Measurements from ENCODE around the gene CPLANE2.
A peak's percentile ranks its signal among the peaks of the same experiment; 100 is the strongest.

Gene CPLANE2

DNA sequence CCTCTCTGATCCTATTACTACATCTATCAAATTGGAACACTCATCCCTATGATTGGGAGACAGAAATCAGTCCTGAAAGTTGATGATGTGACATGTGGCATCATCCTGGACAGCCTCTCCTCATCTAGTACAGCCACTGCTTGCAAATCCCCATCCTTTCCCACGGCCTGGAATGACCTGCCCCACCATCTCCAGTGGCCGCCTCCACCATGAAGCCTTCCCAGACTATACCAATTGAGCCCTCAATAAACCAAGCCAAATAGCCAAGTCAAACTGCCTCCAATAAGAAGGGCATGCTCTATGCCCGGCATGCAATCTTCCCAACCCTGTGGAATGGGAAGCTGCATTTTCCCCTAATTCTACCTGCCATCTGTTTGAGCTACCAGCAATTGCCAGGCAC, 24.0 kb downstream of the CPLANE2 start:
- Mint-ChIP-seq H3K36me3 (no peaks in the 10 kb centered on the region), H3K27ac (no peak overlapping the region), H3K27me3 (peaks cover 4 to 6% of the 10 kb centered on the region in 2 donors), H3K4me1 (peaks cover 8 to 23% of the 10 kb centered on the region in 2 donors), H3K4me3 (no peak overlapping the region), H3K9me3 (no peaks in the 10 kb centered on the region)
- no peak for ATAC-seq (replicated peaks)
- DNase-seq = no peak

DNA sequence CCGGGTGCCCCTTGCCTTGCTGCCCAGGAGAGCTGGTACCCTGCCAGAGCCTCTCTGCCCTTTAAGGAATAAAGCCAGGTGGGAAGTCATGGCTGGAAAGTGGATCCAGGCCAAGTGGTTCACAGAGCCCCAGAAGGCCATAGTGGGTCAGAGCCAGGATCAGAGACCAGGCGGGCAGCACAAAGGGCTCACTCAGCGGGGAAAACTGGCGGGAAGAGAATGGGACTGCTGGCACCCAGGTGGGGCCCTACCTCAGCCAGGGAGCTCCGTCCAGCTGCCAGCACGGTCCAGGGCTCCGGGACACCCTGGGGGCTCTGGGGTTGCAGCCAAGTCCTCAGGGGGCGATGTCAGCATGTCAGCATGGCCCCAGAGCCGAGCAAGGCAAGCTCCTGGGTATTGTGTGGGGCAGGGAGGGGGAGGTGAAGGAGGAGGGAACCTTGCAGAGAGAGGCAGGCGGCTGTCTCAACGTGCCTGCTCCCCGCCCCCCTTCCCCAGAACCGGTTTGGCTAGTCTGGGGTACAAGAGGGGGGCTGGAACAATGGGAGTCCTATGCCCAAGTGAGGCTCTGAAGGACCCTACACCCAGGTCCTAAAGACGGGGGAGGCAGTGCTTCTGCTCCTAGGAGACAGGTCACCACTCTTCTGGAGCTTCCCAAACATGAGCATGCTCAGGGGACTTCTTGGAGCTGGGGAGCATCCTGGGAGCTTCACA, 24.6 kb downstream of the CPLANE2 start, which contains the start of gene ARHGEF19:
ARHGEF19 (minus strand) TSS at position 402 of the 711 bp plus-strand sequence. CDS start 3,598 bp downstream, outside the sequence.
- Mint-ChIP-seq H3K4me3 (no peak within 1 kb of the TSS), H3K4me1 (peaks cover 8 to 18% of the 10 kb centered on the region in 2 donors), H3K27me3 (peaks cover 4 to 6% of the 10 kb centered on the region in 2 donors), H3K9me3 (no peaks in the 10 kb centered on the region), H3K36me3 (no peaks in the 10 kb centered on the region), H3K27ac (no peak within 1 kb of the TSS)
- no peak for DNase-seq
- ATAC-seq (replicated peaks) = no peak

DNA sequence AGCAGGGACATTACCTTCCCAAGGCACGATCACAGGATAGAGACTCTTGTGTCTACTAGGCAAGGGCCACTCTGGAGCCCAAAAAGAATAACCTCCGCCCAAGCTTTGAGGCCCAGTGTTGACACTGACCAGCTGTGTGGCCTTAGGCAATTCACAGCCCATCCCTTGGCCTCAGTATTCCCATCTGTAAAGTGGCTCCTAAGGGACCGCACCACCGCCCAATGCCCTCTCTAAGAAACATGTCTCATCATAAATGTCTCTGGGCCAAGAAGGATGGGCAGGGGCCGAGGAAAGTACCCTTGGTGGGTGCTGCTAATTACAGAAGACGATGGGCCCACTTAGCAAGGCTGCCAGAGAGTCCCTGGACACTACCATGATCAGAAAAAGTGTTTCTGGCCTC, 25.2 kb downstream of the CPLANE2 start:
- Mint-ChIP-seq H3K4me1 (peaks cover 11 to 17% of the 10 kb centered on the region in 2 donors), H3K36me3 (no peaks in the 10 kb centered on the region), H3K9me3 (no peaks in the 10 kb centered on the region), H3K27ac (no peak overlapping the region), H3K4me3 (no peak overlapping the region), H3K27me3 (peaks cover 4 to 6% of the 10 kb centered on the region in 2 donors)
- no peak for ATAC-seq (replicated peaks)
- no peak for DNase-seq

DNA sequence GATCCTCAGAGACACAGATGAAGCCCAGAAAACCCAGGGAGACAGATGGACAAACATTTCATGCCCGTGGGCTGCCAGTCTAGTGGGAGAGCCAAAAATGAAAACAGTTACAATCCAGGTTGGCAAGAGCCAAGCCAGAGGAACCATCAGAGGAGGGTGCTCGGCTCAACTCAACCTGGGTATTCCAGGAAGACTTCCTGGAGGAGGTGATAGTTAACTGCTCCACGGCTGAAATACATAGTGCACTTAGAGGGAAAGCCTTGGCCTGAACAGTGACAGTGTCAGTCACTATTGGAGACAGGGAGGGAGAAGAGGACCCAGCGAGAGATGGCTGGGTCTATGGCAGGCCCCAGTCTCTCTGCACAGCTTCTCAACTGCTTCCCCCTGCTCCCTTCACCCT, 26.4 kb downstream of the CPLANE2 start:
- Mint-ChIP-seq H3K27ac (no peak overlapping the region), H3K4me1 (peaks cover 4 to 14% of the 10 kb centered on the region in 2 donors), H3K9me3 (no peaks in the 10 kb centered on the region), H3K36me3 (no peaks in the 10 kb centered on the region), H3K27me3 (peaks cover 4 to 6% of the 10 kb centered on the region in 2 donors), H3K4me3 (no peak overlapping the region)
- ATAC-seq (replicated peaks) (no peak), DNase-seq (no peak)

DNA sequence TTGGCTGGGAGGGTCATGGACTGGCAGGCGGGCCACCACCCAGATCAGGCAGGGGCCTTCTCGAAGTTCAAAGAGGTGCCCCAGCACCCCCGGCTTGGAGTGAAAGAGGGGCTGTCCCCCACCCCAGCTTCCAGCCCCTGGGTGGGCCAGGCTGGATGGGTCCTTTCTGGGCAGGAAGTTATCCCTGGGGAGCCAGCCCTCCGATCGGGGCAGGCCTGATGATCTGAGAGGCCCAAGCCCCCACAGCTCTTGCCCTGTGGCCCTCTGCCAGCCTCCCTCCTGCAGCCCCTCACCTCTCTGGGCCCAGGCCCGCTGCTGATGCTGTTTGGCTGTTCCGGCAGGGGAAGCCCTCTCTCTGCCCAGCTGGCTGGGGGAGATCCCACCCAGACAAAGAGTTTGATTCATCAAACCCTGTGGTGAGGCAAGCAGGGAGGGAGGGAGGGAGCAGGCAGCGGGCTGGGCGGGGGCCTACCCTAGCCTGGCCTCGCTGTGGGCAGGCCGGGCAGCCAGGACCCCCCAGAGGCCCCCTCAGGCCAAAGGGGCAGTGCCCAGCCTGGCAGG, 27.1 kb downstream of the CPLANE2 start:
- no peaks in the 10 kb centered on the region for H3K9me3 Mint-ChIP-seq
- H3K27ac Mint-ChIP-seq = no peak overlapping the region
- peaks cover 4 to 6% of the 10 kb centered on the region in 2 donors for H3K27me3 Mint-ChIP-seq
- ATAC-seq (replicated peaks) (no peak), DNase-seq (no peak)
- H3K4me3 Mint-ChIP-seq = no peak overlapping the region
- no peaks in the 10 kb centered on the region for H3K36me3 Mint-ChIP-seq
- peaks cover 4 to 14% of the 10 kb centered on the region in 2 donors for H3K4me1 Mint-ChIP-seq

DNA sequence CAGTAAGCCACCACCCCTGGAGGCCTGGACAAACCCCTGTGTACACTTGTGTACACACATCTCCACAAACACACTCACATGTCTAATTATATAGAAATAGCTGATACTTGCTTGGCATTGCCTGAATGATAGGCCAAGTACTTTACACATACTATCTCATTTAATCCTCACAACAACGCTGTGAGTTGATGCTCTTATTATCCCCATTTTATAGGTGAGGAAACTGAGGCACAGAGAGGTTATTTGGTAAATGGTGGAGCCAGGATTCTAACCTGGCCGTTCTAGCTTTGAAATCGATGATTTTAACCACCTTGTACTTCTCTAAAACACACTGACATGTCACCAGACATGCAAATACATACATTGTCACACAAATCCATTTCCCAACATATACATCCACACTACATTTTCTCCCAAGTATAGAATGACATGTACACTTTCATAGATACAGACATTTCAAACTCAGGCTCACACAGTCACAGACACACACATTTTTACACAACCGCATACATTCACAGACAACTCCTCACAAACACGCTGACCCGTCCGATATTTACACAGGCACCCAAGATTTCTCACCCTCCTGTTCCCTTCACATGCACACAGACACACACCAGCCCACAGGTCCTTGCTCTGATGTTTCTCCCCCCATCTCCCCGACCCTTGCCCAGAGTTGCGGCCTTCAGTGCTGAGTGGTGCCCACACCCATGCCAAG, 27.7 kb downstream of the CPLANE2 start:
- H3K36me3 Mint-ChIP-seq = peaks cover 4% of the 10 kb centered on the region in 2 donors
- H3K27ac Mint-ChIP-seq = no peak overlapping the region
- no peaks in the 10 kb centered on the region for H3K9me3 Mint-ChIP-seq
- H3K27me3 Mint-ChIP-seq = peaks cover 4 to 6% of the 10 kb centered on the region in 2 donors
- H3K4me3 Mint-ChIP-seq = no peak overlapping the region
- H3K4me1 Mint-ChIP-seq = peaks cover 7 to 14% of the 10 kb centered on the region in 2 donors
- ATAC-seq (replicated peaks) (no peak), DNase-seq (no peak)

DNA sequence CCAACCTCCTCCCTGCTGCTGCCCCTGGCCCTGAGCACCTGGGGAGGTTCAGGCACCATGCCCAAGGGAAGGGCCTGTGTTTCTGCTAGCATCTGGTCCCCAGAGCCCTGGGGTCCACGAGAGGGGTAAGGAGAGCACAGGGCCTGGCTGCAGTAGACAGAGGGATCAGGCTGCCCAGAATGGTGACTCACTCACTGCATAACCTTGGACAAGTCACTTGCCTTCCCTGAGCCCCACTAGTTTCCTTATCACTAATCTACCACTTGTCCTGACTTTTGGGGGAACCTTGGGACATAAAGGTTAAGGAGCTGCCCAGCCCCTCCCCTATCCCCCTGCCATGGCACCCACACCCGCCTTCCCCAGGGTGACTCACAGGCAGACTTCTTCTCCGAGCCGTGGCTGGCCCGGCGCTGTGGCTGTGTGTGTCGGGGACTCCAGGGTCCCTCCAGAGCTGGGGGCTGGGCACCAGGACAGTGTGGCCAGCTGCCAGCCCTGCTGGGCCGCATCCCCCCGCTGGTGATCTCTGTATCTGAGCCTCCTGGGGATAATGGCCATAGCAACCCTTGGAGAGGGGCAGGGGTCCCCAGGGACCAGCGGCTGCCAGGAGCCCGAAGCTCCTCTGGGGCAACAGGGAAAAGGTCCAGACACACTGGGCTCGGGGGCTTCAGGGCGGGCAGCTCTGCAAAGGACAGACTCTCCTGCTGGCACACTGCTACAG, 28.6 kb downstream of the CPLANE2 start:
- Mint-ChIP-seq H3K4me3 (no peak overlapping the region), H3K27ac (no peak overlapping the region)

DNA sequence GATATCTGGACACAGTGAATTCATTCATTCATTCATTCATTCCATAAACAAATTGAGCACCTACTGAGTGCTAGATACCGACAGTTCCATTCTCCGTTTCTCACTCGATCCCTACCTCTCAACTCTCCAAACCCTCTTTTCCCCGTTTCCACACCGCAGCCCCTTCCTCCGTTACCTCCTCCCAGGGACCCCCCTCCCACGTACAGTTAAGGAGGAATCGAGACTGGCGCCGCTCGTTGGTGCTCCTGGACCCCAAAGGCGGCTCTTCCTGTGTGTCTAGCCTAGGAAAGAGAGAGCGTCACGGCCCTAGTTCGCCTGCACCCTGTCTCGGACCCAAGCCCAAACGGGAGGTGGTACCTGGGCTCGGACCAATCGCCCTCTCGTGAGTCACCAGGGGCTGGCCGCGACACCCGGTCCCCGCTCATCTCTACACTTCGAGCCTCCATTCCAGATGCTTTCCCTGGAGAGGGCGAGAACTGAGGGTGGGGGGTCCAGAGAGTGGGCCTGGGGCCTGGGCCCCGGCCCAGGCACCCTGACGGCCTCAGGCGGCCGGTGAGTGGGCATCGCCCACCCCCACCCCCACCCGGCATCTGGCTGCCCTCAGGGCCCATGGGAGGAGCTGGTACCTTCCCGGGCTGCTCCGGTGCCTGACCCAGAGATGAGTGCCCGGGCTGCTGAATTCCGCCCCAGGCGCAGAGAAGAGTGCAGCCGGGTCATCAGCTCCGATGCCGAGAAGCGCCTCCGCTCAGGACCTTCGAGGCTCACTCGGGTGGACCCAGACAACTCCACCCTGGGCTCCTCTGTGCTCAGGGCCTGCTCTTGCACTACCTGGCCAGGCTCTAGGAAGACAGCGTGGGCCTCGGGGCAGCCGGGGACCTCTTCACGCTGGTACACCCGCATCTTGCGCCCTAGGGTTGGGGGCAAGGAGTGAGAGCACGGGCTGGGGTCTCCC, 29.4 kb downstream of the CPLANE2 start:
- no peak for DNase-seq
- Mint-ChIP-seq H3K36me3 (peaks cover 9 to 12% of the 10 kb centered on the region in 2 donors), H3K27ac (peak overlapping the region; percentile 93), H3K4me3 (peak overlapping the region; percentile 82 to 88), H3K27me3 (no peaks in the 10 kb centered on the region), H3K4me1 (peaks cover 7 to 14% of the 10 kb centered on the region in 2 donors), H3K9me3 (no peaks in the 10 kb centered on the region)
- ATAC-seq (replicated peaks) = no peak

More for the DNA sequence above, 28.6 kb downstream of the CPLANE2 start:
- Mint-ChIP-seq H3K27me3 (peaks cover 4 to 6% of the 10 kb centered on the region in 2 donors), H3K9me3 (no peaks in the 10 kb centered on the region), H3K4me1 (peaks cover 7 to 14% of the 10 kb centered on the region in 2 donors), H3K36me3 (peaks cover 5 to 10% of the 10 kb centered on the region in 2 donors)
- DNase-seq = no peak
- ATAC-seq (replicated peaks) = no peak

DNA sequence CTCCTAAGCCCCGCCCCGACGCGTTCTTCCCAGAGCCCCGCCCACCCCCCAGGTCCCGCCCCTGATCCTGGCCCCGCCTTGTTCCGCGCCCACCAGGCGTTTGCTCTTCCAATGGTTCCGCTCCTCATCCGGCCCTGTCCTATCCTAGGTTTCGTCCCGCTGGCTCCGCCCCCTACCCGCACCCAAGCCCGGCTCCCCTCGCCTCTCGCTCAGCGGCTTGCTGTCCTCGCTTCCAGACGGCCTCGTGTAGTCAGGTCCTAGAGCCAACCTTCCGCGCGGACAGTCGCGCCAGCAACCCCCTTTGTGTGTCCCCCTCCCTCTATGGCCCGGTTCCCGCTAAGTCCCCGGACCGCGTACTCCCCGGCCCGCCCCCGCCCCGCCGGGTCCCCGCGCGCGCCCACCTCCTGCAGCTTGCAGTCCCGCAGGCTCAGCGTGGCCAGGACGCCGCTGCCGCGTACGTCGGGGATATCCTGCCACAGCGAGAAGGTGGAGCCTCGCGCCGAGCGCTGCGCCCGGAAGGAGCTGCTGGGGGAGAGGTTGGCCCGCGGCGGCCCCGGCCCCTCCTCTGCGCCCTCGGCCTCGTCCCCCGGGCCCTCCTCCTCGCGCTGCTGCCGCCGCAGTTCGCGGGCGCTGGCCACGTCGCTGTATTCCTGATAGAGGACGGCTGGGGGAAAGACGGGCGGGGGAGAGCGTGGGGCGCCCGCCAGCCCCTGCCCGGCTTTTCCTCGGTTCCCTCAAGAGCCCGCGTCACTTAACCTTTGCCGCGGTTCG, 30.3 kb downstream of the CPLANE2 start:
- H3K36me3 Mint-ChIP-seq = peaks cover 9 to 12% of the 10 kb centered on the region in 2 donors
- peak; percentile 88 for DNase-seq
- H3K4me1 Mint-ChIP-seq = peaks cover 7 to 14% of the 10 kb centered on the region in 2 donors
- H3K4me3 Mint-ChIP-seq = peak overlapping the region; percentile 82 to 88
- H3K9me3 Mint-ChIP-seq = no peaks in the 10 kb centered on the region
- peak overlapping the region; percentile 93 for H3K27ac Mint-ChIP-seq
- H3K27me3 Mint-ChIP-seq = no peaks in the 10 kb centered on the region
- peak; percentile 88 to 92 for ATAC-seq (replicated peaks)

DNA sequence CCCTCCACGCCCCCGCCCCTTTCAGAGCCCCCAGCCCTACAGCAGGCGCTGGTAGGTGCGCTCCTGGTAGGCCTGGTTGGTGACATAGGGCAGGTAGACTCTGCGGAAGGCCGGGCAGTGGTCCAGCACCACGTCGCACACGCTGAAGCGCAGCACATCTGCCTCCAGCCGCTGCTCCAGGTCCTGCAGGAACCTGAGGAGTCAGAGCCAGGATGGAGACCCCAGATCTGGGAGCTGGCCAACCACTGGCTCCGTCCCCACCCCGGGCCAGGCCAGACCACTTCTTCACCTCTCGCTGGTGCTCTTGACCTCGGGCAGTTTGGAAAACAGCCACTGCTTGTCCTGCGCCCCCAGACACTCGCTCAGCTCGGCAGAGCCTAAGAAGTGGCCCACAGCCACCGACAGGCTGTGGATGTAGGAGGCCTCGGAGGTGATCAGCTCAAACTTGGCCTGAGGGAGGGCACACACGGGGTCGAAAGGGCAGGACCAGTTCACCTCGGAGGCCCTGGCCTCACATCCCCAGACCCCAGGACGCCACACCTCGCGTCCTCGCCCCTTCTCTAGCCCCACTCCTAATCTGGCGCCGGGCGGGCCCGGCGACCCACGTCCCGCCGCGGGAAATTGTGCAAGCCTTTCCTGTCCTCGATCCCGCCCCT, 31.0 kb downstream of the CPLANE2 start:
- peak; percentile 27 to 41 for ATAC-seq (replicated peaks)
- Mint-ChIP-seq H3K27ac (peak overlapping the region; percentile 93), H3K4me3 (peak overlapping the region; percentile 82 to 88), H3K36me3 (peaks cover 11 to 12% of the 10 kb centered on the region in 2 donors), H3K9me3 (no peaks in the 10 kb centered on the region), H3K4me1 (peaks cover 7 to 14% of the 10 kb centered on the region in 2 donors), H3K27me3 (no peaks in the 10 kb centered on the region)
- DNase-seq = no peak

DNA sequence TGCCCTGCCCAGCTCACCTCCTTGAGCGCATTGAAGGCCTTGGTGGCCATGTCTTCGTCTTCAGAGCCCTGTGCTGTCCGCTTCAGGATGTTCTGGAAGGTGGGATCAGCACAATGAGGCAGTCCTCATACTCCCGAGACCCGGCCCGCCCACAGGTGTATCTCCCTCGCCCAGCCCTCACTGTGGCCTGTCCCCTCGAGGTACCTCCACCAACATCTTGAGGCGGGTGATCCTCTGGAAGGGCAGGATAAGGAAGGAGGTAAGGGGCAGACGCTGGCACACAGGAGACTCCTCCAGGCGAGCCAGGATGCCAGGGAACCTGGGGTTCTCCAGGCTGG, 31.7 kb downstream of the CPLANE2 start:
- no peak for DNase-seq
- Mint-ChIP-seq H3K4me3 (peak overlapping the region; percentile 17 to 42), H3K4me1 (peaks cover 7 to 14% of the 10 kb centered on the region in 2 donors), H3K27me3 (no peaks in the 10 kb centered on the region), H3K27ac (no peak overlapping the region), H3K9me3 (no peaks in the 10 kb centered on the region), H3K36me3 (peaks cover 11 to 12% of the 10 kb centered on the region in 2 donors)
- no peak for ATAC-seq (replicated peaks)

DNA sequence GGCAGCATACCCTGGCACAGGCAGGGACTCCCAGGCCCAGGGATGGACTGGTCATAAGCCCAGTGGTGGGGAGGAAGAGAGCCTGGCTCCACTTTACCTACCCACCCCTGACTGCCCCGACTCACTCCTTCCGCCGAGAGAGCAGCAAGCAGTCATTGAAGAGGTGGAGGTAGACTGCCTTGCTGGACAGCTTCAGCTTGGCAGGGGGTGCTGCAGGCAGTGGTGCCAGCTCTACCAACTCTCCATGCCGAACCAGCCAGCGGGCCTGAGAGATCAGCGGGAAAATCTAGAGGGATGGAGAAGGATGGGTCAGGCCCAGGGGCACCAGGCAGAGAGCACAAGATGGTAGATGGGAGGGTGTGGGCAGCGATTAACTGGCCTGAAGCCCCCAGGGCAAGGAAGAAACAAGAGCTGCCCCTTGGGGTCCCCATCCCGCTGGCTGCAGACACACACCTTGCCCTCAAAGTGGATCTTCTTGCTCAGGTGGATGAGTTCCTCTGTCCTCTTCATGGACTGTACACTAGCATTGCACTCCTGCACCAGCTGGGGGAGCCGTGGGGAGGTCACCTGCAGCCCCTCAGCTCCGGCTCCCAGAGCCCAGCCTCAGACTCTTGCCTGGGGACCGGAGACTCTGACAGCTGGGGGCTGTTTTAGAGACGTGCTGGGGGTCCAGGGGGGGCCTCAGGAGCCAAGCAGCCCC, 32.2 kb downstream of the CPLANE2 start:
- peak overlapping the region; percentile 85 for H3K27ac Mint-ChIP-seq
- ATAC-seq (replicated peaks) = no peak

More for the DNA sequence above, 32.2 kb downstream of the CPLANE2 start:
- H3K4me1 Mint-ChIP-seq = peaks cover 8 to 17% of the 10 kb centered on the region in 2 donors
- H3K9me3 Mint-ChIP-seq = no peaks in the 10 kb centered on the region
- peak overlapping the region in 1 of 2 donors; percentile 54 for H3K4me3 Mint-ChIP-seq
- H3K36me3 Mint-ChIP-seq = peaks cover 11 to 14% of the 10 kb centered on the region in 2 donors
- H3K27me3 Mint-ChIP-seq = no peaks in the 10 kb centered on the region
- DNase-seq = no peak
